ENCODE data around the gene PPP1R3D.

The PPP1R3D gene

DNA sequence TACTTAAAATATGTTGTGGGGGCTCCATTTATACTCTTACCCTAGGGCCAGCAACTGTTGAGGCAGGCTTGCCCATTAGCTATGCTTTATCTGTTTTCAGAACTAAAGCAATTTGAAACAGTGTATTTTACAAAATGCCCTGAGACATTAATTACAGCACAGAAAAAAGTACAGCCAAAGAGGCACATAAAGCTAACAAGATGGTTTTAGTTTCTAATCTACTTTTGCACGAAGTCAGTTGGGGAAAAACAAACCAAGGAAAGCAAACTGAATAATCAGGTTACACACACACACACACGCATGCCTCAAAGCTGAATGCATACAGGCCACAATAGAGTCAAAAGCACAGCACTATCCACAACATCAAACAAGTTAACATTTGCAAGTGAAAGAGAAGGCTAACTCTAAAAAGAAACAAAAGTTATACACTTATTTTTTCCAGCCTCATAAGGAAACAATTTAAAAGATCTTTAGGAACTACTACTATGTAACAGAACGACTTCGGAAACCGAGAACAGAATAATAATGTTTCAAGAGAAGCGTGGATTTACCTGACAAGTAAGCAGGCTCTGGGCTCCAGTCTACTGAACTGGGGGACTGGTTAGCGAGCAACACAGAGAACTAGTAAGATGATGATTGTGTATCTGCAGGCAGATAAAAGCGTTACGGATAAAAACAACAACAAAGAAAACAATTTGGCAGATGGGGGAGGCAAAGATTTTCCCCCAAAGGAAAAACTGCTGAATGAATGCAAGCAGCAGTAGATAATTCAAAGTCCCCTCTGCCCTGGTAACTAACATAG lies 8.4 kb downstream of the PPP1R3D start:
- H3K27me3 ChIP-seq, result no peaks in the 10 kb centered on the region
- no peak overlapping the region for H3K27ac ChIP-seq
- no peaks in the 10 kb centered on the region for H3K9me3 ChIP-seq
- H3K4me1 ChIP-seq (ENCODE audit: control insufficient read depth in 1 of 2, insufficient read depth in 1 of 2, low read depth in 1 of 2, low read length in 1 of 2), result peaks cover 24 to 38% of the 10 kb centered on the region in 2 experiments
- TF ChIP-seq CTCF (IDR thresholded peaks at IDR 0.05), result no peak
- H3K4me3 ChIP-seq (ENCODE audit: low read depth in 1 of 2, low read length in 1 of 2), result no peak overlapping the region
- peaks cover 3% of the 10 kb centered on the region for H3K36me3 ChIP-seq

- H3K36me3 ChIP-seq, result no peaks in the 10 kb centered on the region
- no peaks in the 10 kb centered on the region for H3K9me3 ChIP-seq
- no peak overlapping the region for H3K27ac ChIP-seq
- TF ChIP-seq CTCF (IDR thresholded peaks at IDR 0.05), result no peak
- H3K4me3 ChIP-seq (ENCODE audit: low read depth in 1 of 2, low read length in 1 of 2), result no peak overlapping the region
- peaks cover 9% of the 10 kb centered on the region for H3K27me3 ChIP-seq
- no peaks in the 10 kb centered on the region for H3K4me1 ChIP-seq (ENCODE audit: control insufficient read depth in 1 of 2, insufficient read depth in 1 of 2, low read depth in 1 of 2, low read length in 1 of 2)
Measured at GRCh38 chr20:59925899-59926298, 14.2 kb downstream of the PPP1R3D start.

DNA sequence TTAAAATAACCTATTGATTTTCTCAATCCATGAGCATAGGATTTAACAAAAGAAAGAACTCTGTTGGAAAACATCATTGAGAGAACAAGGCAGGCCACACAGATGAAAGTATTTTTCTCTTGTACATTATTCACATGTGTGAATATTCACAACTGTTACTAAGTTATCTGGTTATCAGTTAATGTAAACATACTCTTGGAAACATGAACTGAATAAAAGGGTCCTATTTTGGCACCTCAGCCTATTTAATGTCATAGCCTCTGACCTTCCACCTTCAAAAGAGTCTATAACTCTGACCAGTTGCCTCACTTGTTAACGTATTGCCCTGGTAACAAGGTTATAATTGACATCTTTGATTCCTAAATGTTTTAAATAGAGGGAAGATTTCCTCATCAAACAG lies 14.7 kb downstream of the PPP1R3D start:
- H3K27ac ChIP-seq, result no peak overlapping the region
- no peak overlapping the region for H3K4me3 ChIP-seq (ENCODE audit: low read depth in 1 of 2, low read length in 1 of 2)
- peaks cover 9% of the 10 kb centered on the region for H3K27me3 ChIP-seq
- no peak for TF ChIP-seq CTCF (IDR thresholded peaks at IDR 0.05)
- H3K4me1 ChIP-seq (ENCODE audit: control insufficient read depth in 1 of 2, insufficient read depth in 1 of 2, low read depth in 1 of 2, low read length in 1 of 2), result no peaks in the 10 kb centered on the region
- H3K36me3 ChIP-seq, result no peaks in the 10 kb centered on the region
- no peaks in the 10 kb centered on the region for H3K9me3 ChIP-seq

DNA sequence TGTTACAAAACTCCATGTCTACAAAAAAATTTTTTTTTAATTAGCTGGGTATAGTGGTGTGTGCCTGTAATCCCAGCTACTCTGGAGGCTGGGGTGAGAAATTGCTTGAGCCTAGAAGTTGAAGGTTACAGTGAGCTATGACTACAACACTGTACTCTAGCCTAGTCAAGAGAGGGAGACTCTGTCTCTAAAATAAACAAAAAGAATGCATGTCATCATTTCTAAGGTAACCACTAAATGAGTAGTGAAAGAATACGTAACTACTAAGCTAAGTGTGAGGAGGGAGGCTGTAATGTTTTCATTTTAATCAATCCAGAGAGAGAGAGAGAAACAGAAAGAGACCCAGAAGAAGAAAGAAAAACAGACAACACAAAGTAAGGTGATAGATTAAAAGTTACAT lies 16.6 kb downstream of the PPP1R3D start:
- H3K9me3 ChIP-seq, result no peaks in the 10 kb centered on the region
- H3K27me3 ChIP-seq, result peaks cover 9% of the 10 kb centered on the region
- no peaks in the 10 kb centered on the region for H3K36me3 ChIP-seq
- H3K4me3 ChIP-seq (ENCODE audit: low read depth in 1 of 2, low read length in 1 of 2), result no peak overlapping the region
- no peak for TF ChIP-seq CTCF (IDR thresholded peaks at IDR 0.05)
- no peaks in the 10 kb centered on the region for H3K4me1 ChIP-seq (ENCODE audit: control insufficient read depth in 1 of 2, insufficient read depth in 1 of 2, low read depth in 1 of 2, low read length in 1 of 2)
- no peak overlapping the region for H3K27ac ChIP-seq

GRCh38 chr20:59920944-59921343 lies 19.2 kb downstream of the PPP1R3D start:
- no peaks in the 10 kb centered on the region for H3K4me1 ChIP-seq (ENCODE audit: control insufficient read depth in 1 of 2, insufficient read depth in 1 of 2, low read depth in 1 of 2, low read length in 1 of 2)
- no peaks in the 10 kb centered on the region for H3K9me3 ChIP-seq
- H3K36me3 ChIP-seq, result no peaks in the 10 kb centered on the region
- no peak overlapping the region for H3K27ac ChIP-seq
- H3K4me3 ChIP-seq (ENCODE audit: low read depth in 1 of 2, low read length in 1 of 2), result no peak overlapping the region
- TF ChIP-seq CTCF (IDR thresholded peaks at IDR 0.05), result no peak
- H3K27me3 ChIP-seq, result peaks cover 9% of the 10 kb centered on the region

Data from neutrophil (primary cell).